Subcutaneous abdominal adipose tissue (tissue), 5 donors: Measurements from ENCODE around the gene PPFIA3.

ENCODE experiments used
- H3K27ac ChIP-seq: one replicate; pipeline ENCODE4 v1.7.0; 2013; ENCODE audit warnings: low read depth, mild to moderate bottlenecking, inconsistent platforms, low read length, moderate library complexity
- H3K27me3 ChIP-seq, 5 donors: one replicate each; pipeline ENCODE4 v1.7.0; 2013; ENCODE audit warnings: low read length in 5 of 5, inconsistent platforms in 1 of 5; ENCODE audit not compliant: control insufficient read depth in 5 of 5, insufficient read depth in 4 of 5
- H3K36me3 ChIP-seq, 5 donors: one replicate each; pipeline ENCODE4 v1.7.0; 2013; ENCODE audit warnings: low read length in 5 of 5; ENCODE audit not compliant: control insufficient read depth in 5 of 5, insufficient read depth in 5 of 5
- H3K4me1 ChIP-seq, 5 donors: one replicate each; pipeline ENCODE4 v1.7.0; 2013; ENCODE audit warnings: low read length in 5 of 5, mild to moderate bottlenecking in 3 of 5, moderate library complexity in 1 of 5; ENCODE audit not compliant: control insufficient read depth in 5 of 5, insufficient read depth in 5 of 5
- H3K4me3 ChIP-seq, 5 donors: one replicate each; pipeline ENCODE4 v1.7.0; 2013; ENCODE audit warnings: low read length in 5 of 5, low read depth in 1 of 5
- H3K9ac ChIP-seq, 5 donors: one replicate each; pipeline ENCODE4 v1.7.0; 2013; ENCODE audit warnings: low read length in 5 of 5, mild to moderate bottlenecking in 4 of 5, moderate library complexity in 3 of 5
- H3K9me3 ChIP-seq, 5 donors: one replicate each; pipeline ENCODE4 v1.7.0; 2013; ENCODE audit warnings: low read length in 5 of 5; ENCODE audit not compliant: control insufficient read depth in 5 of 5
- donor health status: healthy.
- donor health status: healthy.
- donor health status: healthy.
- donor health status: healthy.
- donor health status: healthy.

Gene PPFIA3

GRCh38 chr19:49102303-49102702 is 17.0 kb upstream of the PPFIA3 start:
- Histone ChIP-seq H3K4me3 (no peak overlapping the region), H3K9me3 (no peaks in the 10 kb centered on the region), H3K9ac (no peak overlapping the region), H3K36me3 (peaks cover 3 to 91% (median 85%) of the 10 kb centered on the region in 5 donors), H3K4me1 (peaks cover 0 to 3% (median 0%) of the 10 kb centered on the region in 5 donors), H3K27me3 (no peaks in the 10 kb centered on the region), H3K27ac (no peak overlapping the region)

- Histone ChIP-seq H3K27ac (no peak overlapping the region), H3K4me1 (peaks cover 0 to 4% (median 0%) of the 10 kb centered on the region in 5 donors), H3K27me3 (no peaks in the 10 kb centered on the region), H3K9me3 (no peaks in the 10 kb centered on the region), H3K9ac (no peak overlapping the region), H3K4me3 (no peak overlapping the region), H3K36me3 (peaks cover 3 to 92% (median 87%) of the 10 kb centered on the region in 5 donors)
These were observed 15.8 kb upstream of the PPFIA3 start for GRCh38 chr19:49103331-49104085.

DNA sequence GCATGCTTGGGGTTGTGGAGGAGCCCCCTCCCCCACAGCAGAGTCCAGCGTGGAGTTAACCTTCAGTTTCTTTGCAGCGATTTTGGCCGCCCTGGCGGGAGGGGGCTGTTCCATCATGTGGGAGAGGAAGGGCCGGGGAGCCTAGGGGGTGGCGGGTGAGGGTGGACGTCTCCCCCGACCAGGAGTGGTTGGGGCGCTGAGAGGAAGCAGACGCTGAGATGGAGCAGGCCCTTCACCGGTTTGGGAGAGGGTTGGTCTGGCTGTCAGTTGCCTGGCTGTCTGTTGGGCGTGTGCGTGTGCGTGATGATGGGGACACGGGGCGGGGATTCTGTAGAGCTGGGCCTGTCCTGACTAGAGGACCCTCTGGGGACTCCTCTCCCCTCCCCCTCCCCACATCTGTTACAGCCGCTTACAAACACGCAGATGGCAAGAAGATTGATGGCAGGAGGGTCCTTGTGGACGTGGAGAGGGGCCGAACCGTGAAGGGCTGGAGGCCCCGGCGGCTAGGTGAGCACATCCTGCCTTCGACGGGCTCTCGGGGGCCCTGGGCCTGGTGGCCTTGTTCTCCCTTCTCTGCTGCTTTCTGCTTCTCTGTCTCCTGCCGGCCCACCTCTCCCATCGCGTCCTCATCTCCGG is 15.0 kb upstream of the PPFIA3 start:
- H3K27ac ChIP-seq = no peak overlapping the region
- no peak overlapping the region for H3K4me3 ChIP-seq
- no peaks in the 10 kb centered on the region for H3K27me3 ChIP-seq
- peaks cover 0 to 12% (median 0%) of the 10 kb centered on the region in 5 donors for H3K4me1 ChIP-seq
- no peaks in the 10 kb centered on the region for H3K9me3 ChIP-seq
- no peak overlapping the region for H3K9ac ChIP-seq
- peaks cover 0 to 90% (median 87%) of the 10 kb centered on the region in 5 donors for H3K36me3 ChIP-seq

DNA sequence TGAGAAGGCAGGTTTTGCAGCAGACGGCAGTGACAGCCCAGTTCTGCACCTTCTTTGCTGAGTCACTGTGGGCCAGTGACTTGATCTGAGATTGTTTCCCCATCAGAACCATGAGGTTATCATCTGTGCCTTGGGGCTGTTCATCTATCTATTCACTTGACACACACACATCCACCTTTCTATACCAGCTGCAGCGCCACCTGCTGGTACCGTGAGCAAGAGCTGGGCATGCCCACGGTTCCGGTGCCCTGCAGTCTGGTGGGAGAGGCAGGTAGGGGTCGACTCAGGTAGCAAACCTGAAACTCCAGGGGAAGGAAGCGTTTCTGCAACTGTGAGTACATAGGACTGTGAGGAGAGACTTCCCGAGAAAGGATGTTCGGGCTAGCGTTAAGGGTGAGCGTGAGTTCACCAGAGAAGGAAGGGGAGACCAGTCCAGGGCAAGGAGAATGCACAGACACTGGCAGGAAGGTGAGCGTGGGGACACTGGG is 12.7 kb upstream of the PPFIA3 start:
- H3K4me3 ChIP-seq = no peak overlapping the region
- H3K9me3 ChIP-seq = no peaks in the 10 kb centered on the region
- no peak overlapping the region for H3K9ac ChIP-seq
- H3K36me3 ChIP-seq = peaks cover 0 to 72% (median 69%) of the 10 kb centered on the region in 5 donors
- no peaks in the 10 kb centered on the region for H3K27me3 ChIP-seq
- H3K4me1 ChIP-seq = peaks cover 0 to 19% (median 0%) of the 10 kb centered on the region in 5 donors
- no peak overlapping the region for H3K27ac ChIP-seq

DNA sequence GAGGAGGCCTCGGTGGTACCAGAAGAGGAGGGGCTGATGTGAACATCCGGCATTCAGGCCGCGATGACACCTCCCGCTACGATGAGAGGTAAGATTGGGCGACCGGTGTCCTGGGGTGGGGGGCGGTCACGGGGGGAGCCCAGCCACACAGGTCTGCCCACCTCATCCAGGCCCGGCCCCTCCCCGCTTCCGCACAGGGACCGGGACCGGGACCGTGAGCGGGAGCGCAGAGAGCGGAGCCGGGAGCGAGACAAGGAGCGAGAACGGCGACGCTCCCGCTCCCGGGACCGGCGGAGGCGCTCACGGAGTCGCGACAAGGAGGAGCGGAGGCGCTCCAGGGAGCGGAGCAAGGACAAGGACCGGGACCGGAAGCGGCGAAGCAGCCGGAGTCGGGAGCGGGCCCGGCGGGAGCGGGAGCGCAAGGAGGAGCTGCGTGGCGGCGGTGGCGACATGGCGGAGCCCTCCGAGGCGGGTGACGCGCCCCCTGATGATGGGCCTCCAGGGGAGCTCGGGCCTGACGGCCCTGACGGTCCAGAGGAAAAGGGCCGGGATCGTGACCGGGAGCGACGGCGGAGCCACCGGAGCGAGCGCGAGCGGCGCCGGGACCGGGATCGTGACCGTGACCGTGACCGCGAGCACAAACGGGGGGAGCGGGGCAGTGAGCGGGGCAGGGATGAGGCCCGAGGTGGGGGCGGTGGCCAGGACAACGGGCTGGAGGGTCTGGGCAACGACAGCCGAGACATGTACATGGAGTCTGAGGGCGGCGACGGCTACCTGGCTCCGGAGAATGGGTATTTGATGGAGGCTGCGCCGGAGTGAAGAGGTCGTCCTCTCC is 11.5 kb upstream of the PPFIA3 start:
- peaks cover 0 to 62% (median 60%) of the 10 kb centered on the region in 5 donors for H3K36me3 ChIP-seq
- H3K27ac ChIP-seq = no peak overlapping the region
- H3K4me1 ChIP-seq = peaks cover 0 to 19% (median 0%) of the 10 kb centered on the region in 5 donors
- H3K9ac ChIP-seq = no peak overlapping the region
- no peak overlapping the region for H3K4me3 ChIP-seq
- H3K9me3 ChIP-seq = no peaks in the 10 kb centered on the region
- no peaks in the 10 kb centered on the region for H3K27me3 ChIP-seq

- Histone ChIP-seq H3K27ac (no peak overlapping the region), H3K4me3 (no peak overlapping the region), H3K9me3 (no peaks in the 10 kb centered on the region), H3K9ac (peak overlapping the region in 1 of 5 donors; percentile 13), H3K4me1 (peaks cover 3 to 25% (median 5%) of the 10 kb centered on the region in 5 donors), H3K36me3 (peaks cover 0 to 52% (median 50%) of the 10 kb centered on the region in 5 donors), H3K27me3 (no peaks in the 10 kb centered on the region)
These were observed 10.3 kb upstream of the PPFIA3 start for GRCh38 chr19:49109051-49109450.

DNA sequence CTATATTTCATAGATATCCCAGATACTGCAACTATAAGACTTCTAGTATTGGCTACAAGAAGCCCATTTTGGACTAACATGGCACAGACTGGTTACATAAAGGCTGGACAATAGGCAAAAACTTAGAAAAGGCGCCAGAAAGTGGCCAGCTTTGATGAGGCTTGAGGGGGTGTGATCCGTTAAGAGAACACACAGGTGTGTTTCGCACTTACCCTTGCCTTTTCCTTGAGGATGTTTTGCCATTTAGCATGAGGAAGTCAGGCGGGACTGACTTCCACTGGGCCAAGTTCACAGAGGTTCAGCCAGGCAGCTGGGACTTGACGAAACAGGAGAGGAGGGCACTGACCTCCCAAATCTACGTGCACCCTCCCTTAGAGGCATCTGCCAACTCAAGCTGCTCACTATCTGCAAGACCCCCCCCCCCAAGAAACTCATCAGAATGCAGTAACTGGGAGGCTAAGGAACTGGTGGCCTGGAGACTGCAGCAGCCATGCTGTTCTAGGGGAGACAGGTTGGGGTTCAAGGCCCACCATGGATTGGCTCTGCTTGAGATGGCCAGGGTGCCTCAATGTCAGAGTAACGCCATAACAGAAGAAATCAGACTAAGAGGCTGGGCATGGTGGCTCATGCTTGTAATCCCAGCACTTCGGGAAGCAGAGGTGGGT is 9.6 kb upstream of the PPFIA3 start:
- peaks cover 3 to 27% (median 8%) of the 10 kb centered on the region in 5 donors for H3K4me1 ChIP-seq
- H3K36me3 ChIP-seq = peaks cover 0 to 46% (median 44%) of the 10 kb centered on the region in 5 donors
- H3K9ac ChIP-seq = no peak overlapping the region
- H3K27ac ChIP-seq = no peak overlapping the region
- no peaks in the 10 kb centered on the region for H3K9me3 ChIP-seq
- no peaks in the 10 kb centered on the region for H3K27me3 ChIP-seq
- H3K4me3 ChIP-seq = no peak overlapping the region

- Histone ChIP-seq H3K36me3 (peaks cover 0 to 39% (median 36%) of the 10 kb centered on the region in 5 donors), H3K4me3 (no peak overlapping the region), H3K9ac (no peak overlapping the region), H3K4me1 (peaks cover 3 to 33% (median 16%) of the 10 kb centered on the region in 5 donors), H3K9me3 (no peaks in the 10 kb centered on the region), H3K27ac (no peak overlapping the region), H3K27me3 (no peaks in the 10 kb centered on the region)
These were observed 8.8 kb upstream of the PPFIA3 start for GRCh38 chr19:49110567-49110966.

- Histone ChIP-seq H3K9ac (no peak overlapping the region), H3K9me3 (no peaks in the 10 kb centered on the region), H3K27me3 (no peaks in the 10 kb centered on the region), H3K4me1 (peaks cover 3 to 37% (median 20%) of the 10 kb centered on the region in 5 donors), H3K4me3 (no peak overlapping the region), H3K36me3 (peaks cover 0 to 30% (median 28%) of the 10 kb centered on the region in 5 donors), H3K27ac (no peak overlapping the region)
These were observed 7.9 kb upstream of the PPFIA3 start for GRCh38 chr19:49111218-49111998.
